ENCODE data around the gene OLA1. TPM values are rescaled to one million over a fixed set of nuclear protein-coding genes. Genes with fewer than 3 reads are reported as not detected.
A peak's percentile ranks its signal among the peaks of the same experiment; 100 is the strongest.

The OLA1 gene
- total and polyA plus RNA-seq, 9 of the 15 experiments (the other 6 are each of a cell fraction or from before 2014, with no cell fraction given) = 208 to 353 (median 225) TPM

DNA sequence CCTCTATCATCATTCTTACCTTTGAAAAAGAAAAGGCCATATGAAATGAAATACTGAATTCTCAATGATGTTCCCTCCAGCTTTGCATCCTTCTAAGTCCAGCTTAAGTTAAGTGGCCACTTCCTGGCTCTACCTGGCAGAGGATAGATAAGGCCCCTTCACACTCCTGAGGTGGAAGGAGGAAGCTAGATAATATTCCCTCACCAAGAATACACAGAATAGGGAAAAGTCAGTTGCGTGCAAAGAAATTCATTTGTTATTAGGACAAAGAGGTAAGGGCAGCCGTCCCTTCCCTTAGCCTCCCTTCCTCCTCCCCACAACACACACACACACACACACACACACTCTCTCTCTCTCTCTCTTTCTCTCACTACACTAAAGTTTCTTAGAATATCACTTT, 37.5 kb downstream of the OLA1 start (continued):
- TF ChIP-seq ARID1B (IDR thresholded peaks at IDR 0.05) (peak; percentile 92), SUPT5H (IDR thresholded peaks at IDR 0.05) (peak; percentile 21; the same call in 1 of the 2 replicates), BDP1 (IDR thresholded peaks at IDR 0.05; ENCODE audit: insufficient read depth, insufficient read length) (no peak), ETV5 (CRISPR knock-in tag; IDR thresholded peaks at IDR 0.05; ENCODE audit: low read depth) (peak; percentile 80), NFIC (IDR thresholded peaks at IDR 0.05) (peak; percentile 34; the same call in 1 of the 2 replicates), DMBX1 (CRISPR knock-in tag; IDR thresholded peaks at IDR 0.05; ENCODE audit: borderline replicate concordance) (peak; percentile 57; the same call in 1 of the 2 replicates), MTA1 (IDR thresholded peaks at IDR 0.05; ENCODE audit: borderline replicate concordance) (peak; percentile 59; the same call in 1 of the 2 replicates), POLR2AphosphoS2 (IDR thresholded peaks at IDR 0.05; ENCODE audit: low read length) (no peak), CXXC5 (CRISPR knock-in tag; IDR thresholded peaks at IDR 0.05) (peak; percentile 78), ZEB2 (IDR thresholded peaks at IDR 0.05) (peak; percentile 97), HIVEP1 (CRISPR knock-in tag; IDR thresholded peaks at IDR 0.05) (no peak), TGIF2 (CRISPR knock-in tag; IDR thresholded peaks at IDR 0.05) (no peak), RFX7 (CRISPR knock-in tag; IDR thresholded peaks at IDR 0.05) (no peak), HLTF (IDR thresholded peaks at IDR 0.05) (peak; percentile 43; the same call in 1 of the 2 replicates), MTA2 (IDR thresholded peaks at IDR 0.05; ENCODE audit: low read depth) (peak; percentile 70; the same call in 1 of the 2 replicates), STAT5A (IDR thresholded peaks at IDR 0.05; ENCODE audit: borderline replicate concordance, low read length) (peak; percentile 79), EHMT2 (IDR thresholded peaks at IDR 0.05) (peak; percentile 58), TAL1 (IDR thresholded peaks at IDR 0.05) (peak; percentile 87), KDM1A (IDR thresholded peaks at IDR 0.05) (peak; percentile 23 to 67; a peak in 3 of 4 replicates), EZH2 (IDR thresholded peaks at IDR 0.05; ENCODE audit: borderline replicate concordance, low read depth, low read length) (no peak), TCF3 (CRISPR knock-in tag; IDR thresholded peaks at IDR 0.05) (peak; percentile 88), JUN (IDR thresholded peaks at IDR 0.05; ENCODE audit: borderline replicate concordance, low read depth, low read length) (no peak), JUN (CRISPR knock-in tag; IDR thresholded peaks at IDR 0.05; ENCODE audit: borderline replicate concordance) (no peak), EP300 (IDR thresholded peaks at IDR 0.05; ENCODE audit: low read length) (peak; percentile 90), ZNF668 (CRISPR knock-in tag; IDR thresholded peaks at IDR 0.05) (no peak), ATF1 (CRISPR knock-in tag; IDR thresholded peaks at IDR 0.05) (no peak), ATF1 (tag; IDR thresholded peaks at IDR 0.05) (0 out of 2 replicates have a peak, but pooled peaks have one; percentile 14), SMARCC2 (IDR thresholded peaks at IDR 0.05; ENCODE audit: low read depth) (peak; percentile 40; the same call in 1 of the 2 replicates), C11orf30 (IDR thresholded peaks at IDR 0.05; ENCODE audit: low read depth) (no peak), CBFA2T3 (IDR thresholded peaks at IDR 0.05) (peak; percentile 91)
- TF ChIP-seq, protein P1, sequence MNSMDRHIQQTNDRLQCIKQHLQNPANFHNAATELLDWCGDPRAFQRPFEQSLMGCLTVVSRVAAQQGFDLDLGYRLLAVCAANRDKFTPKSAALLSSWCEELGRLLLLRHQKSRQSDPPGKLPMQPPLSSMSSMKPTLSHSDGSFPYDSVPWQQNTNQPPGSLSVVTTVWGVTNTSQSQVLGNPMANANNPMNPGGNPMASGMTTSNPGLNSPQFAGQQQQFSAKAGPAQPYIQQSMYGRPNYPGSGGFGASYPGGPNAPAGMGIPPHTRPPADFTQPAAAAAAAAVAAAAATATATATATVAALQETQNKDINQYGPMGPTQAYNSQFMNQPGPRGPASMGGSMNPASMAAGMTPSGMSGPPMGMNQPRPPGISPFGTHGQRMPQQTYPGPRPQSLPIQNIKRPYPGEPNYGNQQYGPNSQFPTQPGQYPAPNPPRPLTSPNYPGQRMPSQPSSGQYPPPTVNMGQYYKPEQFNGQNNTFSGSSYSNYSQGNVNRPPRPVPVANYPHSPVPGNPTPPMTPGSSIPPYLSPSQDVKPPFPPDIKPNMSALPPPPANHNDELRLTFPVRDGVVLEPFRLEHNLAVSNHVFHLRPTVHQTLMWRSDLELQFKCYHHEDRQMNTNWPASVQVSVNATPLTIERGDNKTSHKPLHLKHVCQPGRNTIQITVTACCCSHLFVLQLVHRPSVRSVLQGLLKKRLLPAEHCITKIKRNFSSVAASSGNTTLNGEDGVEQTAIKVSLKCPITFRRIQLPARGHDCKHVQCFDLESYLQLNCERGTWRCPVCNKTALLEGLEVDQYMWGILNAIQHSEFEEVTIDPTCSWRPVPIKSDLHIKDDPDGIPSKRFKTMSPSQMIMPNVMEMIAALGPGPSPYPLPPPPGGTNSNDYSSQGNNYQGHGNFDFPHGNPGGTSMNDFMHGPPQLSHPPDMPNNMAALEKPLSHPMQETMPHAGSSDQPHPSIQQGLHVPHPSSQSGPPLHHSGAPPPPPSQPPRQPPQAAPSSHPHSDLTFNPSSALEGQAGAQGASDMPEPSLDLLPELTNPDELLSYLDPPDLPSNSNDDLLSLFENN (IDR thresholded peaks at IDR 0.05; ENCODE audit: low read depth in 2 of 2, low read length in 2 of 2) = peak in 1 of 2 experiments; percentile 46; a peak in 1 of 4 replicates

Data from K562 (cell line).